Measurements from ENCODE around the gene POU2F3.

Gene POU2F3

DNA sequence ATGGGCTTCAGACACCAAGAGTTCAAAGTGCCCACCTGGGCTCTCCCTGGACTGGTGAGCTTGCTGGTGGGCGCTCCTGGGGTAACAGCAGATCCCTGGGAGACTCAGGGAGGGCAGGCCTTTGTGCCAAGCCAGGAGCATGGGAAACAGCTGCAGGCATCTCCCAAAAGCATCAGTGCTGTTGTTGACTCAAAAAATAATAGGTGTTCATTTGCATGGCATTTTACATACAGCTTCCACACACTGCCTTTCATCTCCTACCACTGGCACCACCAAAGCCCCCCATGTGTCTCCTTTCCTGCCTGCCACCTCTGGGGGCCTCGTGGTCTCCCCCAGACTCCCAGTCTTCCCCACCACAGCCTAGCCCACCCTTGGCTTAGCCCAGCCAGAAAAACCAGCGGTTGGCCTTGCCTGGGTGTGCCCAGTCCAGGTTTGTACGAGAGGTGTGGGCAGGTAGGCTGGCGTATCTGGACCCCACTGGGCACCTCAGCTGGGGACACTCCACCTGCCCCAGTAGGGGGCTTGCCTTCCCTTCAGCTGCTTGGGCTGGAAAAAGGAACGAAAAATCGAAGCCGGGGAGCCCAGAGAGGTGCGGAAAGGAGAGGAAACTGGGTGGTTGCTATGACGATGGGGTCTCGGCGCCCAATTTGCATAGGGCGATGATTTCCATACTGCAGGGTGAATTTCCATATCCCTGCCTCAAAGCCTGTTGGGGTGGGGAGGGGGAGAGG lies 15.0 kb downstream of the POU2F3 start:
- H3K27ac ChIP-seq, result no peak overlapping the region
- H3K4me3 ChIP-seq, result no peak overlapping the region
- DNase-seq (ENCODE audit: low spot score), result no peak
- TF ChIP-seq, protein P1, sequence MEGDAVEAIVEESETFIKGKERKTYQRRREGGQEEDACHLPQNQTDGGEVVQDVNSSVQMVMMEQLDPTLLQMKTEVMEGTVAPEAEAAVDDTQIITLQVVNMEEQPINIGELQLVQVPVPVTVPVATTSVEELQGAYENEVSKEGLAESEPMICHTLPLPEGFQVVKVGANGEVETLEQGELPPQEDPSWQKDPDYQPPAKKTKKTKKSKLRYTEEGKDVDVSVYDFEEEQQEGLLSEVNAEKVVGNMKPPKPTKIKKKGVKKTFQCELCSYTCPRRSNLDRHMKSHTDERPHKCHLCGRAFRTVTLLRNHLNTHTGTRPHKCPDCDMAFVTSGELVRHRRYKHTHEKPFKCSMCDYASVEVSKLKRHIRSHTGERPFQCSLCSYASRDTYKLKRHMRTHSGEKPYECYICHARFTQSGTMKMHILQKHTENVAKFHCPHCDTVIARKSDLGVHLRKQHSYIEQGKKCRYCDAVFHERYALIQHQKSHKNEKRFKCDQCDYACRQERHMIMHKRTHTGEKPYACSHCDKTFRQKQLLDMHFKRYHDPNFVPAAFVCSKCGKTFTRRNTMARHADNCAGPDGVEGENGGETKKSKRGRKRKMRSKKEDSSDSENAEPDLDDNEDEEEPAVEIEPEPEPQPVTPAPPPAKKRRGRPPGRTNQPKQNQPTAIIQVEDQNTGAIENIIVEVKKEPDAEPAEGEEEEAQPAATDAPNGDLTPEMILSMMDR (IDR thresholded peaks at IDR 0.05), result no peak

DNA sequence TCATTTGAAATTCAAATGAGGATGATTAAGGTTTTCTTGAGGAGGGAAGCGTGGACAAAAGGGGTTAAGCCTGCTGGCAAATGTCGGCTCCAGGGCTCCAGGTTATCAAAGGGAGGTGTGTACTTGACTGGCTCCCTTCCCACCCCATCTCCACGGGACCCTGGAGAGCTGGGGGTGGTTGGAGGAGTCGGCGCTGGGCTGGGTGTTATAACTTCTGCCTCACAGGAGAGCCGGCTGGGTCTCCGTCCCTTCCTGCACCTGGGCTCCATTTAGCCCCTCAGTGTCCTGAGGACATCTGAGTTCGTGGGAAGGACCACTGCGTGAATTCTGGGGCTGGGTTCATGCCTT lies 15.6 kb downstream of the POU2F3 start:
- no peak overlapping the region for H3K4me3 ChIP-seq
- no peak overlapping the region for H3K27ac ChIP-seq
- DNase-seq (ENCODE audit: low spot score), result no peak
- TF ChIP-seq, protein P1 (IDR thresholded peaks at IDR 0.05), result no peak

DNA sequence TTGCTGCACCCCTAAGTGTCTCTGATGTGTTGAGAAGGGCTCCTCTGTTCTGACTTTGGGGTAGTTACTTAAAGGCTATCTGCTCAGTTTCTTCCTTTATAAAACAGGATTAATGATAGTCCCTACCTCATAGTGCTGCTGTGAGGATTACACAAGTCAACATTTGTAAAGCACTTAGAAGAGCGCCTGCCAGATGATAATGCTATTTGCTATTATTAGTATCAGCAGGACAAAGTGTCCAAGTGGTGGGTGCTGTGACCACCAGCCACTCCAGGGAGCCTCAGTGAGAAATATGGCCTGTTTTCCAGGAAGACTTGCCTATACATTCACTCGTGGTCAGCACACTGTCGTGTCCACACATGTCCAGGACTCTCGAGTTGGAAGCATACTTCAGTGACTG lies 16.2 kb downstream of the POU2F3 start:
- Histone ChIP-seq H3K4me3 (no peak overlapping the region), H3K27ac (no peak overlapping the region)
- no peak for DNase-seq (ENCODE audit: low spot score)
- TF ChIP-seq, protein P1 (IDR thresholded peaks at IDR 0.05), result no peak

DNA sequence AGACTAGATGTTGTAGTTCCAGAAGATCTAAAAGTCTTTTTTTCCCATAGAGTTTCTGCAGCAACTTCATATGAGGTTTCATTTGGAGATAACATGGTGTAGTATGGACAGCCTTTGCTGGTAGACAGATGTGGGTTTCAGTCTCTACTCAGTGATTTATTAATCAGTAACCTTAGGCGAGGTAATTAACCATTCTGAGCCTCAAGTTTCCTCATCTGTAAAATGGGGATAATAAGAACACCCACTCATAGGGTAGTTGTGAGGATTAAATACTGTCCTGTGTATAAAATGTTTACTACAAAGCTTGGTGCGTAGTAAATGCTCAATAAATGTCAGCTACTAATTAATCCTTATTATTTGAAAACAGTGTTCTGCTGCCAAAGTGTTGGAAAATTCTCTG lies 16.8 kb downstream of the POU2F3 start:
- no peak overlapping the region for H3K27ac ChIP-seq
- TF ChIP-seq, protein P1 (IDR thresholded peaks at IDR 0.05), result no peak
- no peak for DNase-seq (ENCODE audit: low spot score)
- H3K4me3 ChIP-seq, result no peak overlapping the region

DNA sequence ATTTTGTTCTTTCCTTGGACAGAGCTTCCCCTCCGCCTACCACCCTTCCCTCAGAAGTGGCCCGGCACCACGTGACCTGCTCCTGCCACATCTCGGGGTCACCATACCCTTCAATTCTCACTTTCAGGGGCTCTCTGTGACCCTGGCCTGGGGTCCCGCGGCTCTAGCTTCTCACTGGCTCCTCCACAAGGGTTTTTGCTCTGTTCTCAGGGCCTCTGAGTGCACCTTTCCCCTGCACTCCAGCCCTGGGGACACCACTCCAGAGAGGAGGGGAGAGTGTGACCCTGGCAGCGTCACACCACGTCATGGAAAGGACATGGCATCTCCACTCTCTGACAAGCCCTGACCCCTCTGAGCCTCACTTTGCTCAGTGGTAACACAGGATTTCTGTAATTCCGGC lies 17.4 kb downstream of the POU2F3 start:
- H3K27ac ChIP-seq, result no peak overlapping the region
- no peak overlapping the region for H3K4me3 ChIP-seq
- no peak for DNase-seq (ENCODE audit: low spot score)
- TF ChIP-seq, protein P1 (IDR thresholded peaks at IDR 0.05), result no peak

DNA sequence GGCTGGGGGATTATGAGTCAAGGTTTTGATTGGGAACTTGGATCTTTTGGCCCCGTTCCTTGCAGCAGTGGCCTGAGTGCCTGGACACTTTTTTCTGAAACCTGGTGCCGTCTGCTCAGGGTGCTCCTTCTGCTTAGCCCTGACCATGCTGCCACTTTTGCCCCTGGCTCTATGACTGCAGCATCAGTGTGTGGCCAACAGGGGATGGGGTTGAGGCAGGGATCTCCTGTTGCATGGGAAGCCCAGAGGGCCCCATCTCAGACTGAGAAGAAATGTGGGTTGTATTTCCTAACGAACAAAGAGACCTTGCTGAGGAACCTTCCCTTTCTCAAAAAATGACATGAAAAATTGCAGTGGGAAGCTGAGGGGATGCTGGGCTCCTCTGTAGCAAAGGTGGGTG lies 18.7 kb downstream of the POU2F3 start:
- no peak for DNase-seq (ENCODE audit: low spot score)
- no peak overlapping the region for H3K27ac ChIP-seq
- TF ChIP-seq, protein P1 (IDR thresholded peaks at IDR 0.05), result no peak
- H3K4me3 ChIP-seq, result no peak overlapping the region

DNA sequence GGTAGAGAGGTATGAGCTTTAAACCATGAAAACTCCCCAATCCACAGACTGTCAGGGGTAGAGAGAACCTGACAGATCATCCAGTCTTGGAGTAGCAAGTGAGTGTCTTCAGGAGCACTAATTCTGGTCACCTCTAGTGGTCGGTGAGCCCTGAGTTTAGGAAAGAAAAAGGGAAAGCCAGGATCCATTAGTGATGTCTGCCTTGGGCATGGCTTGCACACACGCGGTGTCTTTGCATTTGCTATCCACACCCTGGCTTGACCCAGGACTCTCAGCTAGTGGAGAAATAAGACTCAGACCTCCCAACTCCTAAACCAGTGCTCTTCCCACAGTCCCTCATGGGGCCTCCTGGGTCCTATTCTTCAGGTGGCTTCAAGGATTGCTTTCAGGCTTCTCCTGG lies 19.3 kb downstream of the POU2F3 start:
- Histone ChIP-seq H3K27ac (no peak overlapping the region), H3K4me3 (no peak overlapping the region)
- TF ChIP-seq, protein P1 (IDR thresholded peaks at IDR 0.05), result no peak
- no peak for DNase-seq (ENCODE audit: low spot score)
